DND-41 (cell line): ENCODE data around the gene F7.

ENCODE experiments used
- CTCF ChIP-seq: IDR thresholded peaks from 2 replicates; pipeline ENCODE4 v1.5.1; 2012; ENCODE audit warnings: borderline replicate concordance, low read length, moderate library complexity, mild to moderate bottlenecking; ENCODE audit not compliant: poor library complexity, severe bottlenecking; ENCODE audit errors: extremely low read depth
- EZH2 ChIP-seq: IDR thresholded peaks from 3 replicates; pipeline ENCODE4 v1.6.1; 2012; ENCODE audit warnings: borderline replicate concordance, low read depth, mild to moderate bottlenecking, moderate library complexity, low read length, inconsistent platforms; ENCODE audit not compliant: severe bottlenecking

- no peak for TF ChIP-seq CTCF
- no peak for TF ChIP-seq EZH2
Observed at GRCh38 chr13:113129921-113130750, 24.5 kb downstream of the F7 start.
